Measurements from ENCODE around the gene NXPH3. TPM values are rescaled to one million over a fixed set of nuclear protein-coding genes. Genes with fewer than 3 reads are reported as not detected.

Gene NXPH3
- total and polyA plus RNA-seq, 2 of the 13 experiments (the other 11 are each of a cell fraction or from before 2014, with no cell fraction given), result 0.04 to 0.58 TPM

- H3K4me3 ChIP-seq (replicated peaks in 1 of 3; ENCODE audit: insufficient read depth in 1 of 3, low read depth in 2 of 3, low read length in 3 of 3), result no peak overlapping the region
- H2AFZ ChIP-seq (ENCODE audit: low read length), result no peak overlapping the region
- intact Hi-C loops (cut with micrococcal nuclease; ENCODE audit: unreplicated experiment), result no loop called here
- no TSS peak for BruUV-seq (replicated peaks)
- H4K20me1 ChIP-seq (ENCODE audit: insufficient read depth, low read length), result no peaks in the 10 kb centered on the region
- in situ Hi-C loops (cut with HindIII; ENCODE audit: extremely low pct_ligation_motif_present, low pct_unique_long_range_greater_than_20kb), result no loop called here
- TF ChIP-seq SALL1 (CRISPR knock-in tag; IDR thresholded peaks at IDR 0.05) (no peak), ZNF207 (IDR thresholded peaks at IDR 0.05; ENCODE audit: borderline replicate concordance) (no peak), ZNF331 (CRISPR knock-in tag; IDR thresholded peaks at IDR 0.05) (no peak), TCF12 (IDR thresholded peaks at IDR 0.05) (no peak), TCF12 (CRISPR knock-in tag; IDR thresholded peaks at IDR 0.05) (no peak), KDM5A (IDR thresholded peaks at IDR 0.05; ENCODE audit: borderline replicate concordance, low read length) (no peak), ZNF768 (CRISPR knock-in tag; IDR thresholded peaks at IDR 0.05) (no peak), SIX4 (CRISPR knock-in tag; IDR thresholded peaks at IDR 0.05) (no peak), ZNF224 (CRISPR knock-in tag; IDR thresholded peaks at IDR 0.05) (no peak)
- H3K9ac ChIP-seq (ENCODE audit: insufficient read depth, low read depth, low read length), result no peak overlapping the region
- FAIRE-seq (no peak), DNase-seq (ENCODE audit: low spot score) (no peak), ATAC-seq (no peak)
- H3K79me2 ChIP-seq (ENCODE audit: insufficient read depth, low read length), result no peaks in the 10 kb centered on the region
- H3K4me1 ChIP-seq (ENCODE audit: insufficient read depth, low read length), result peaks cover 43% of the 10 kb centered on the region
- no peak overlapping the region for H3K27ac ChIP-seq (ENCODE audit: extremely low read length, insufficient read depth, low read length)
- ChIA-PET CTCF (ENCODE audit: low intra/inter-chr PET ratio, low total read pairs) (interaction anchor here (6.1 kb wide), 1 partner anchor 121 kb away, joined by 210 read pairs; no protein-coding TSS in a partner anchor), POLR2A (no interaction called here)
- no peak overlapping the region for H3K4me2 ChIP-seq (ENCODE audit: low read depth, low read length)
- H3K27me3 ChIP-seq (ENCODE audit: control insufficient read depth in 1 of 2, insufficient read depth in 2 of 2, low read length in 2 of 2), result peaks cover 4 to 62% of the 10 kb centered on the region in 2 experiments; a peak in 4 of 5 replicates
- H3K9me3 ChIP-seq (ENCODE audit: low read length), result no peaks in the 10 kb centered on the region
- WGBS (ENCODE audit: low lambda C conversion rate), result 18% methylated on average over 6 of the region's 6 CpGs
- H3K36me3 ChIP-seq (replicated peaks in 1 of 2; ENCODE audit: control insufficient read depth in 1 of 2, insufficient read depth in 2 of 2, low read length in 2 of 2), result no peaks in the 10 kb centered on the region
These were observed 2.8 kb upstream of the NXPH3 start for GRCh38 chr17:49572806-49573420.

Measured in HepG2 (cell line).